Measurements from ENCODE around the gene SMARCB1.

DNA sequence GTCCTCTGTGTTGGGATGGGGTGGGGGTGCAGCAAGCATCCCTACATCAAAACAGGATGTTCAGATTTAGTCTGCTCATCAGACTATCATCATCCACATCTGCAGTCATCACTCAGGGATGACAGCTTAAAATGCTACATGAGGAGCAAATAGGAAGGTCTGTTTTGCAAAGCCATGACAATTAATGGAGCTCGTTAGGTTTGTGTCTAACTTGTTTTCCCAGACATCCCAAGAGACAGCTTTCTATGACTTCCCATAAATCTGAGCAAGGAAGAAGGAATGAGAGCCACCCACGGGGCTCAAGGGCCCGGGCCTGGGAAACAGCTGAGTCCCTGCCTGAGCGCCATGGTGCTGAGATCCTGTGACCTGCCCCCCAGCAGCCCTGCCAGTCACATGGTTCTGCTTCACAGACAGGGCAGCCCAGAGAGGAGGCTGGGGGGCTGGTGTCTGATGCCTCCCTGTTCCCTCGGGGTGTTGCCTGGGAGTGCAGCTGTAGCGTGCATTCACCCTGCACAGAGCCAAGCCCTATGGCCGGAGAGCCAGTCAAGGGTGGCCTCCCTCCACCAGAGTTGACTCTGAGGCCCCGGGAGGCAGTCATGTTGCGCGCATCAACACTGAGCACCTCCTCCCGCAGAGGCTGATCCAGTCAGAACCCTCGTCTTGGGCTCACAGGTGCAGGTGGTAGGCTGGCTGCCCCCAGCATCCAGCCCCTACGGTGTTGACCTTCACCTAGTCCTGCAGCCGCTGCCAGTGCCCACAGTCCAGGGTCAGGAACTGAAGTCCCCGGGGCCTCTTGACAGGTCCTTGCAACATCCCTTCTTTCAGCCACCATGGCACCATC is 40.0 kb downstream of the SMARCB1 start:
- no peak for TF ChIP-seq POLR2A (IDR thresholded peaks at IDR 0.05; ENCODE audit: low read depth, low read length)
- TF ChIP-seq, protein P1, sequence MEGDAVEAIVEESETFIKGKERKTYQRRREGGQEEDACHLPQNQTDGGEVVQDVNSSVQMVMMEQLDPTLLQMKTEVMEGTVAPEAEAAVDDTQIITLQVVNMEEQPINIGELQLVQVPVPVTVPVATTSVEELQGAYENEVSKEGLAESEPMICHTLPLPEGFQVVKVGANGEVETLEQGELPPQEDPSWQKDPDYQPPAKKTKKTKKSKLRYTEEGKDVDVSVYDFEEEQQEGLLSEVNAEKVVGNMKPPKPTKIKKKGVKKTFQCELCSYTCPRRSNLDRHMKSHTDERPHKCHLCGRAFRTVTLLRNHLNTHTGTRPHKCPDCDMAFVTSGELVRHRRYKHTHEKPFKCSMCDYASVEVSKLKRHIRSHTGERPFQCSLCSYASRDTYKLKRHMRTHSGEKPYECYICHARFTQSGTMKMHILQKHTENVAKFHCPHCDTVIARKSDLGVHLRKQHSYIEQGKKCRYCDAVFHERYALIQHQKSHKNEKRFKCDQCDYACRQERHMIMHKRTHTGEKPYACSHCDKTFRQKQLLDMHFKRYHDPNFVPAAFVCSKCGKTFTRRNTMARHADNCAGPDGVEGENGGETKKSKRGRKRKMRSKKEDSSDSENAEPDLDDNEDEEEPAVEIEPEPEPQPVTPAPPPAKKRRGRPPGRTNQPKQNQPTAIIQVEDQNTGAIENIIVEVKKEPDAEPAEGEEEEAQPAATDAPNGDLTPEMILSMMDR (IDR thresholded peaks at IDR 0.05; ENCODE audit: extremely low read depth in 1 of 2, insufficient read depth in 1 of 2, low read depth in 1 of 2, low read length in 2 of 2) = no peak

All from endothelial cell of umbilical vein (primary cell).